Endometrial microvascular endothelial cells (primary cell): ENCODE results near the gene NOP16. TPM values are rescaled to one million over a fixed set of nuclear protein-coding genes. Genes with fewer than 3 reads are reported as not detected.

Experiments
- in situ Hi-C: cut with HindIII; loops from 2 replicates; pipeline ENCODE4 v1.10.0; 2017; ENCODE audit warnings: low sequenced_read_pairs, low pct_unique_long_range_greater_than_20kb; ENCODE audit errors: inconsistent ontology term
- total RNA-seq: library from RNA; depleted of rRNA; stranded (reverse); fragments of >200 nt; gene quantifications from one replicate; pipeline ENCODE4 v1.2.3, GENCODE V29; 2015; ENCODE audit errors: inconsistent ontology term

Gene NOP16
- total RNA-seq, 1 donor from 2014 or later = 27.4 TPM

DNA sequence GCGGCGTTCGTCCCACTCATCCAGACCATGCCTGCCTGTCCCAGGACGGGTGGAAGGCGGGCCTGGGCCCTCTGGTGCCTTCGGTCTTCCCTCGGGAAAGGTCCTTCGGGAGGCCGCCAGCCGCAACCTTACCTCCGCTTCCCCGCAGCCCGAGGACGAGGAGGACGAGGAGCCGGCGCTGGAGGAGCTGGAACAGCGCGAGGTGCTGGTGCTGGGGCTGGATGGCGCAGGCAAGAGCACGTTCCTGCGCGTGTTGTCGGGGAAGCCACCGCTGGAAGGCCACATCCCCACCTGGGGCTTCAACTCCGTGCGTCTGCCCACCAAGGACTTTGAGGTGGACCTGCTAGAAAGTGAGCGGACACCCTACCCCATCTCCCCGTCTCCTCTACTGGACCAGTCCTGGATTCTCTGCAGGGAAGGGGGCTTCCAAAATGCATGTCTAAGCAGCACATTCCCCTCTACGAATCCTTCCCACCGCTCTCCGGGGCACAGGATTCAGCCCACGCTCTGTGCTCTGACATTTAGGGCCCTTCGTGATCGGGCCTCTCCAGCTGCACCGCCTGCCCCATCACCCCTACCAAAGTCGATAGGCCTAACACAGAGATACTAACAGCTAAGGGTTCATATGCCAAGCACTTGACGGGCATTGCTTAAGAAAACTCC, 22.0 kb downstream of the NOP16 start:
- in situ Hi-C loops = no loop called here

DNA sequence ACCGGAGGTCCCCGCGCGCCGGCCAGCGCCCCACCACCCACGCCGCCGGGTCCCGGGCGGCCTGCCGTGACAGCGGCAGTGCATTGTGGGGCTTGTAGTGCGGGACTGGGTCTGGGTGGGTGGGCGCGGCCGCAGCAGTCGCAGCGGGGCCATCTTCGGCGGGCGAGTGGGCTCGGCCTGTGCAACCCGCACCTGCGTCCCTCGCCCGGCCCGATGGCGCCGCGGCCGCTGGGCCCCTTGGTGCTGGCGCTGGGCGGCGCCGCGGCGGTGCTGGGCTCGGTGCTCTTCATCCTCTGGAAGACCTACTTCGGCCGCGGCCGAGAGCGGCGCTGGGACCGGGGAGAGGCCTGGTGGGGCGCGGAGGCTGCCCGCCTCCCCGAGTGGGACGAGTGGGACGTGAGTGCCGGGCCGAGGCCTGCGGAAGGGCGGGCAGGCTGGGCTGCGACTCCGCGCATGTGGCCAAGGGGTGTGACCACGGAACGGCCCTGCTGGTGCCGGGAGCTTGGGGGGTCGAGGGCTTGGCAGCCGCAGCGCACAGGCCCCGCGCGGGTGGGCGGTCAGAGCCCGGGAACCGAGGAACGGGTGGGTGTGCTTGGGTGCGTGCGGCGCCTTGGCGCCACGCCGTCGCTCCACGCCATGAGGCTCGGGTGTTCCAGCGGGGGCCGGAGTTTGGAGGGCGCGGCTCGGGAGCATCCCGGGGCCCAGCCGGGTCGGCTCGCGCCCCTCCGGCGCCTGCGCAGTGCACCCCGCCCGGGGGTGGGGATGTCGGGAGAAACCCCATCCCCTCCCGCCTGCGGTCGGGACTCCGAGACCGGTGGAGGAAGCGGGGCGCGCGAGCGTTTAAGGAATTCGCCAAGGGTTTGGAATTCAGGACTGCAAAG, 22.8 kb downstream of the NOP16 start, which contains the start of gene ARL10:
ARL10 (plus strand) TSS at position 137 of the 881 bp plus-strand sequence; CDS start at position 214, 77 bp downstream.
- in situ Hi-C loops = no loop called here

DNA sequence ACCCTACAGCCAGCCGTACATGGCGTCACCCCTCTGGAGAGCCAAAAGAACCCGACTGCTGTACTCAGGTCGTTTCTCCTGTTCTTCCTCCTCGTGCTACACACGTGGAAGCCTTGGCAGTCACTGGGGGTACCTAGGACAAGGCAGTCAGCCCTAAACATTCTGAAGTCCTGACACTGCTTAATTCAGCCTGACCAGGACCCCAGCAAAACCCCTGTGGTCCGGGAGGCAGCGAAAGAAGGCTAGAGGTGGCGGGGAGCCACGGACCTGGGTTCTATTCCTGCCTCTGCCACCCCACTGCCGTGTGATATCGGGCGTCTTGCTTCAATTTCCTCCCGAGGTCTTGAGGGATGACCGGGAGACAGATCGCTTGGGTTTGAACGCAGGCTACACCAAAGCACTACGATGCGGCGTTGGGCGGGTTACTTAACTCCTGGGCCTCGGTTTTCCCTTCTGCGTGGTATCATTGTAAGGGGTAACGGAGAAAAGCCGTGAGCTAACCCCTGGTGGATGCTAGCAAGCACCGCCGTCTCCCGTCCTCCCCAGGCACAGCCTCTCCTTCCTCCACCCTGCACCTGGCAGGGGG, 23.5 kb downstream of the NOP16 start:
- in situ Hi-C loops = no loop called here

DNA sequence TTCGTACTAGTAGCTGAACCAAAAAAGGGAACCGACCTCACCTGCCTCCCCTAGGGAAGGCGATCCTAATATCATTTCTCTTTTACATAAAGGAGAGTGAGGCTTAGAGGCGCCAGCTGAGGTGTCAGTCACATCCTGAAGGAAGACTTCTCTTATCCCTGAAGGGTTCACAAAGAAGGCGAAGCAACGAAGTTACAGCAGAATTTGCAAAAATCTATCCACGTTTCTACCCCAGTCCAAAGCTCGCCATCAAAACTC, 26.2 kb downstream of the NOP16 start:
- in situ Hi-C loops = no loop called here

DNA sequence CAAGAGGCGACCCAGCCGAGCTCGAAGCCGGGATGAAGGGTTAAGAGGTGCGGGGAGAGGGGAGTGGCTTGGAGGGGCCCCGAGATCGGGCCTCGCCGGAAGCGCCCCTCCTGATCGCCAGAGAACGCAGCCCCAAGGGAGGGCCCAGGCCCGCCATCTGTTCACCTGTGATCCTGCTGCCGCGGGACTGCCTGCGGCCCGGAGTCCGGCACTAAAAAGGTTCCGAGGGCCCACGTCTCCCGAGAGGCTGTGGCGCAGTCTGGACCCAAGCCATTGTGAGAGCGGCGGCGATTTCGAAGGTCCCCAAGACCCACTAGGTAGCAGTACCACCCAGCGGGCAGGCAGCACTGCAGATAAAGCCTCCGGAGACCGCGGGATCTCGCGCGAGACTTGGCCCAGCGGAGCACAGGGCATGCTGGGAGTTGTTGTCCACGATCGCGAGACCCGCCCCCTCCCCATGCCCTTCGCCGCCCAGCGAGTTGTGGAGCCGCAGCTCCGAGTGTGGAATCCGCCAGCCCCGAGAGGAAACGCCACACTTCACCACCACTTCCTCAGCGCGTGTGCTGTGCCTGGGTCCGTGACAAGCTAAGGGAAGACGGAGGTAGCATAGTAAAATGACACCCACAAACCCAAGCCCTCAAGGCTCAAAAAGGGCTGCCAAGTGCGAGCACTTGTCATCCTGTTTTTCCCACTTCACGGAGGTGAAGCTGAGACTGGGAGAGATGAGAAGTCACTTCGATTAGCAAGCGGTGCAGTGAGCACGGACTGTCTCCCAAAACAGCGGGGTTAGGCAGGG, 26.8 kb downstream of the NOP16 start, which contains the start of gene KIAA1191:
KIAA1191 (minus strand) TSS at position 328 of the 796 bp plus-strand sequence. CDS start 2,256 bp downstream, outside the sequence.
- in situ Hi-C loops = no loop called here

DNA sequence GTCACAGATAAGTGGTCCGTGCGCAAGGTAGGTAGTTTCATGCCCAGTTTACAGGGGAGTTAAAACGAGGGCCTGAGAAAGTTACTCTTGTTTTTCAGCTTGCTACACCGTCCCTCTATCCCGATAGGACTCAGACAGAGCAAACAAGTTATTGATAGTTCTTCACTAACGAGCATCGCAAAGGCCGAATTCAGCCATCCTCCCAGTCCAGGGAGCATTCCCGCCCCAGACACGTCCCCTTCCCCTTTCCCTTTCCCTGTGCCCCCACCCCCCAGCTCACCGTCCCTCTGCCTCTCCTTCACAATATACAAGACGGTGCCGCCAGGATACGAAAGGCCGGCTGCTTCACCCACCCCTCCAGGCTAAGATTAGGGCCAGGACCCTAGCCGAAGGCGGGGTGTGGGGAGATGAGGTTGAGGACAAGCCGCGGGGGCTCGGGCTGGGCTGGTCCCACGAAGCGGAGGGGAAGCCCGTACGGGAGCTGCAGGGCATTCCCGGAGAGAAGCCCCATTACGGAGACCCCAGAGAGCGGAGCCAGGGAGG, 27.4 kb downstream of the NOP16 start:
- in situ Hi-C loops = no loop called here

DNA sequence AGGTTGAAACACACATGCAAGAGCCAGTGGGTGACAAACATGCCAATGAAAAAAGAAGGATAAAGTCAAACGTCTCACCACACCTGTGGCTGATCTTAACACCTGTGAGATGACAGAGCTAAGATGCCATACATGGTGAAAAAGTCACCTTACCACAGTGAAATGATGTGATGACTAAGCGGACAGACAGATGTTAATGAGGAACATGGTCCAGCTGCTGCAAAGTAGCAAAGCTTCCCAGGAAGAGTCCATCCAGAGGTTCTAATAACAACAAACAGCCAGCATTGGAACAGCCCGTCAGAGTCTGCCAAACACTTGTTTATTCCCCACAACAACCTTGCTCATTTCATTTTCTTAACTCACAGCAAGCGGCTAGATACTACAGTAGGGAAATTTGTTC, 28.7 kb downstream of the NOP16 start:
- in situ Hi-C loops = no loop called here

DNA sequence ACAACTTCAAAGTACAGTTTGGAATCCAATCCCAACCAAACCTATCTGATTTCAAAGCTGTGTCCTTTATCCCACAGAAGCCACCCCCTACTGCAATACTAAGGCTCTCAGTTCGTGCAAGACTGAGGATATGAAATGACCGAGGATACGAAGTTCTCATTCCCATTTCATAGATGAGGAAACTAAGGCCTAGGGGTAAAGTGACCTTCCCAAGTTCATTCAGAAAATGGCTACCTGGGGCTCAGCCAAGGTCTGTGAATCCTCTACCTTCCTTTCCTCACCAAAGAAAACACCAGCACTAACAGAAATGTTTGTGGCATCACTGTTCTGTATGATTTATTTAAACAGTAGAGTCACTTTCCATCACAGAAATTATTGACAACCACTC, 32.2 kb downstream of the NOP16 start:
- in situ Hi-C loops = no loop called here

DNA sequence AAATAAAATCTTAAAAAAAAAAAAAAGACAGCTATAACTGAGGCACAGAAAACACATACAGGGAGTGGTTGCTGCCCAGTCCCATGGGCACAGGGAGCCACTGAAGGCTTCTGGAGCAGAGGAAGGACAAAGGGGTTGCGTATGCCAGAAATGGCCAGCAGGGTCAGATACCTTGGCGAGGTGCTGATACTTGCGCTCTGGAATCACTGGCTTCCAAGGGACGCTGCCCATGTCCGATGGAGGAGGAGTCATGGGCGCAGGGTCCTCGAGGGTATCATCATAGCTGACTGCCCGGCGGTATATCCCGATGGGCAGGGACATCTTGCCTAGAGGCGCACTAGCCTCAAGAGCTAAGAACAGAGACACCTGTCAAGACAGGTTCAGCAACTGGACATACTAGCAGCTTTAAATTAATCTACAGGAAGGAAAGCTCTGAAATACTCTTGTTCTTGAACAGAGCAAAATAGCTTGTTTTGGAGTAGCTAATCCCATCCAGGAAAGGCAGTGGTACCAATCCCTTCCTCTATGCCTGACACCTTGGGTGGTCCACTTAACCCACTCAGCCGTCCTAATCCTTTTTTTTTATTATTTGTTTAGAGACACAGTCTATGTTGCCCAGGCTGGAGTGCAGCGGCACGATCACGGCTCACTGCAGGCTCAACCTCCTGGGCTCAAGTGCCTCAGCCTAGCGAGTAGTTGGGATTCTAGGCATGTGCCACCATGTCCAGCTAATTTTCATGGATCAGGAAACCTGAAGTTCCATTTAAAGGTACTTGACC, 32.8 kb downstream of the NOP16 start:
- in situ Hi-C loops = no loop called here

DNA sequence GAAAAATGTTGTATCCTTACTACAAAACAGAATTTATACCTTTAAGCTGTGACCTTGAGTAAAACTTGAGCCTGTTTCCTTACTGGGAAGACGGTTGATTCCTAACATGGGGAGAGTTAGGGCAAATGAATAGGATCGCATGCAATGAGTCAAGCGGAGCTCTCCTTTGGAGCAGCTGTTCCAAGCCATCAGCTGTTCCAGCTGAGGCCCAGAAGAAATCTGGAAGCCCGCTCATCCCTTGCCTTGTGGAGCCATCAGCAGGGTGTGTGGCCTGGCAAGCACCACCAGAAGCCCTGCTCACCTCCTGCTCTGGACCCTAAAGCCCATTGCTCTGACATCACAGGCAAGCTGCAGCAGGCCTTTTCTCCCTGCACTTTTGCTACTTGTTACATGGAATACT, 34.9 kb downstream of the NOP16 start:
- in situ Hi-C loops = no loop called here

DNA sequence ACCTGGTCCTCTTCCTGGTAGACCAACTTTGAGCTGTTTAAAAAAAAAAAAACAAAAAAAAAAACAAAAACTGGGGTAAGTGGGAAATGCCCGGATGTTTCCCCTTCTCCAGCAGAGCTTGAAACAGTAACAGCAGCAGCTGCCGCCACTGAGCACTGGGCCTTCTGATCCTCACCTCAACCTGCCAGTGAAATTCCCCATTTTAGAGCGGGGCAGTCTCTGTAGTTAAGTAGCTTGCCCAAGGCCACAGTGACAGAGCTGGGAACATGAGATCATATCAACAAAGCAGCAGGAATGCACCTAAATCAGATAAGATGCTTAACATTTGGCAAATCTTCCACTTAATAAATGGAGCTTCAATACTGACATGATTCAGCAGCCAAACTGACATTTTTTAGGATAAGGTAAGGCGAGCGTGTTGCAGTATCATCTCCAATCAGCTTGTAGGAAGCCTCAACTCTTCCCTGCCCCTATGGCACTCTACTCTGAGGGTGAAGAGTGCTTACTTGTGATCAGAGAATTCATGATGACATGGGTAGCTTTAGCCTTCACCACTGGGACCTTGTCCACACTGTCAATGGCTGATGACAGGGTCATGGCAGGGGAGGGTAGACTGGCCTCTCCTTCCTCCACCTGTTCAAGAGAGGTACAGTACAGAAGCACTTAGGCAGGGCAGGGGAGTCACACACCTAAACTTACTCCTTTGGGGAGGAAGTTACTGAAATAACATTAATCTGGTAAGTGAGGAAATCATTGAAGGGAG, 36.1 kb downstream of the NOP16 start:
- in situ Hi-C loops = no loop called here

DNA sequence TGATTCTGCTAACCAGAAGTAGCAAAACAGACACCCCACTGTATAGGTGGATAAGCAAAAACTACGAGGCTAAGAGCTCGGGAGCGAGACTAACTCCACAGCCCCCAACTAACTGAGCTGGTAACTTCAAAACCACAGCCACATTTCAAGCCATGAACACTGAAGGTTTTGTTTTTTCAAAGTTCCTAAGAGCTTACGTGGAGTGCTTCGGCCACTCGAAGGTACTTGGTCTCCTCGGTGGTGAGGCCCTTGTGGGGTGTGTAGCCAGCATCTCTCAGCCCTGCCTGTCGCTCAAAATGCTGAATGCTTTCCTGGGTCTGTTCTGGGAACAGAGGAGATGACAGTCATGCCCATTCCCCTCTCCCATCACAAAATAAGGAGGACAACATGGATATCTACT, 38.0 kb downstream of the NOP16 start:
- in situ Hi-C loops = no loop called here

DNA sequence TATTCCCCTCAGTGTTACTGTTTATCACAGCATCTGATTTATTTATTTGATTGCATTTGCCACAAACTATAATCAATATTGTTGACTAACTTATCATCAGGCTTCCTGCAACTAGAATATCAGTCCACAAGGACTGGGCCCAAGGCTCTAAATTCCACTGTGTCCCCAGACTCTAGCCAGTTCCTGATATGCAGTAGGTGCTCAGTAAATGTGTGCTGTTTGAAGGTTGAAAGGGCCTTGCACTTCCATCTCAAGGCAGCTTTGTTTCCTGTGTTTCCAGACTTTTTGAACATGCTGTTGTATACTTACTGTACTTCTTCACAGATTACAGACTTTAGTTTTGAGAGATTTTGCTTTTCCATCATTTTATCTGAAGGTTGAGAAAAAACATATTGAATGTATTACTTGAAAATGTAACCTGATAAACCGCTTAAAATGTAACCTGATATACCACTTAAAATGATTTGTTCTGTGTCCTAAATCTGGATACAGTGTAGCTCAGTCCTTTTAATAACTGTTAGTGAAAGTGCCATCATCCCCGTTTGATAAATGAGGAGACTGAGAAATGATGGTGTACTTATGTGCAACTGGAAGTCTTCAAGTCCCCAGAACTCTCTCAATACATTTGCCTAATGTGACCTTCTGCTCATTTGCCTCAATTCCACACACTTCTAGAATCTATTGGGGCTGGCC, 45.5 kb downstream of the NOP16 start:
- in situ Hi-C loops = no loop called here

DNA sequence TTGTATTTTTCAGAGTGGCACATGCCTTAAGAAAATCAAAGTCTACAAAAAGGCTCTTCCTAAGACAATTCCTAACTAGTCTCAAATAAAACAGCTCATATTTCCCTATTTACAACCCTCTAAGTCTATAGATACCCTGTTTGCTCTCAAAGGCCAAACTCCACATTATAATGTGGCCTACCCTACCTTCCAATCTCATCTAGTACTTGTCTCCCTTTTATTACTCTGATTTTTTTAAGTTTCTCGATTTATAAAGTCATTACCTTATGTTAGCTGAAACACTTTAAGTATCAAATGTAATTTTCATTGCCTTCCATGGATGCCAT, 46.3 kb downstream of the NOP16 start:
- in situ Hi-C loops = no loop called here

DNA sequence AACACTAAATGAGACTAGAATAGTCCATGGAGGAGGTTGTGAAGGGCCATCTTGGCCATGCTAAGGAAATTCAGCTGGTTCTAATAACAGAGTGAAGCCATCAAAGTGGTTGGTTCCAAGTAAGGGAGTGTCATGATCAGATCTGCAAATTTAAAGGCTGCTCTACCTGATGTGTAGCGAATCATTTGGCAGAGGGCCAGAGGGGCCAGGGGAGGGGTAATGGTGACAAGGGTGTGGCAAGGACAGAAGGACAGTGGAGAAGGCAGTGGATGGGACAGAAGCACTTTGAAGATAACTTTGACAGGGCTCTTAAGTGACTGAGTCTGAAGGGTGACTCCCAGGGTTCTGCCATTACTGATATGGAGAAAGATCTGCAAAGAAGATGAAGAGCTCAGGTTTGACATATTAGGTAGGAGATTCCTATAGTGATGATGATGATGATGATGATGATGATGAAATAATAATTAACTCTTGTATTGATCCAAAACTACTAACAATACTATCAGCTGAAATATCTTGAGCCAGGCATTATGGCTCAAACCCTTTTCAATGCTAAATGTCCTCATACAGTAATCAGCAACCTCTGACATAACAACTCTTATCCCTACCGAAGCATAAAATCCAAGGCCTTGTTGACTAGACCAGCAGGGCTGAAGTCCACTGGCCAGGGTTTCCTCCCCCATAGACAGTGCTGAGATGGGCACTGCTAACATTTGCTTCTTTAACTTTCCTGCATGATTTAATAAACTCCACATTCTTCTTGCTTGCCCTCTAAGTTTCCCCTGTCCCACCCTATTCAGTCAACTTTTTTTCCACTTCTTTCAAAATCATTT, 46.9 kb downstream of the NOP16 start:
- in situ Hi-C loops = no loop called here

DNA sequence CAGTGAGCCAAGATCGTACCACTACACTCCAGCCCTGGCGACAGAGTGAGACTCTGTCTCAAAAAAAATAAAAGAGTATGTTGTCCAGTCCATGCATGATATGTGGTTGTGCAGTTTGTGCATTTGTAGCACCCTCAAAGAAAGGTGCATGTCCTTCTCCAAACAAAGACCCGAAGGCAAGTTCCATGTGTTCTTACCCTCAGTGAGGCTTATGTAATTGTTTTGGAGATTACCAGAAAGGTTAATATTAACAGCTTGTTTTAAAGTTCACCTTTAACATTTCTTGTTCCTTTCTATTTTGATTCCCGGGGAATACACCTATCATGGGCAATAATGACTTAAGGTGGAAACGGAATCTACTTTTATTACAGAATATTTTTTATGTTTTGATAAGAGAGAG, 49.1 kb downstream of the NOP16 start:
- in situ Hi-C loops = no loop called here
